Transverse colon (tissue), 4 donors: ENCODE data around the gene MSI2. TPM values are rescaled to one million over a fixed set of nuclear protein-coding genes. Genes with fewer than 3 reads are reported as not detected.

Source experiments
- DNase-seq: peaks from one replicate; pipeline ENCODE4 v3.0.0-alpha.2; 2019
- H3K27ac ChIP-seq, 4 donors: fragments of 200-600 bp; sonication (generic); 2 replicates each; pipeline ENCODE4 v1.5.1; 2016 to 2018; ENCODE audit warnings: inconsistent platforms in 4 of 4
- H3K27me3 ChIP-seq: fragments of 200-600 bp; sonication (generic); 2 replicates; pipeline ENCODE4 v1.5.1; 2017; ENCODE audit warnings: inconsistent platforms
- H3K36me3 ChIP-seq, 4 donors: fragments of 200-600 bp; sonication (generic); 2 replicates each; pipeline ENCODE4 v1.5.1; 2017 to 2019; ENCODE audit warnings: inconsistent platforms in 4 of 4
- H3K4me1 ChIP-seq, 4 donors: fragments of 200-600 bp; sonication (generic); 2 replicates each; pipeline ENCODE4 v1.5.1; 2017 to 2020; ENCODE audit warnings: inconsistent platforms in 4 of 4
- H3K4me3 ChIP-seq, 4 donors: fragments of 200-600 bp; sonication (generic); 1 replicate in 1 of 4; 2 replicates in 3 of 4; pipeline versions ENCODE4 v1.5.1 to v1.6.1; 2017 to 2019; ENCODE audit warnings: inconsistent platforms in 4 of 4
- H3K9me3 ChIP-seq, 2 donors: fragments of 200-600 bp; sonication (generic); 2 replicates each; pipeline ENCODE4 v1.5.1; 2017 to 2019; ENCODE audit warnings: inconsistent platforms in 2 of 2
- CTCF ChIP-seq, 5 experiments: fragments of 200-600 bp in 3 of 5; fragments of 450-650 bp in 2 of 5; sonication (generic) in 3 of 5; IDR thresholded peaks; 1 replicate in 2 of 5; 2 replicates in 3 of 5; pipeline ENCODE4 v1.5.1; 2016 to 2017; ENCODE audit warnings: antibody characterized with exemption in 5 of 5, inconsistent platforms in 3 of 5, mild to moderate bottlenecking in 2 of 5, moderate library complexity in 1 of 5
- EP300 ChIP-seq: sonication (generic); formaldehyde crosslinking; IDR thresholded peaks from one replicate; pipeline ENCODE4 v1.6.1; 2017; ENCODE audit warnings: antibody characterized with exemption, low read depth
- POLR2A ChIP-seq: fragments of 450-650 bp; IDR thresholded peaks from one replicate; pipeline ENCODE4 v1.6.1; 2016; ENCODE audit warnings: antibody characterized with exemption, mild to moderate bottlenecking, moderate library complexity
- POLR2AphosphoS5 ChIP-seq, 3 donors: sonication (generic); formaldehyde crosslinking; IDR thresholded peaks; one replicate each; pipeline ENCODE4 v1.6.1; 2016; ENCODE audit warnings: antibody characterized with exemption in 3 of 3
- WGBS, 2 donors: methylation state at CpG; one replicate each; pipeline ENCODE4 v1.1.5; 2018; ENCODE audit warnings: low coverage in 1 of 2; 5-methylcytosine and 5-hydroxymethylcytosine counted together
- in situ Hi-C, 4 donors: fragments of 200-750 bp; cut with MboI; loops; one replicate each; pipeline versions ENCODE4 v1.15.0 to v1.15.1; 2017; ENCODE audit warnings: low sequenced_read_pairs in 3 of 4, low pct_ligation_motif_present in 1 of 4, low pct_unique_long_range_greater_than_20kb in 1 of 4
- intact Hi-C: fragments of 100-400 bp; cut with DNase I; formaldehyde crosslinking; loops from one replicate; pipeline ENCODE4 v1.15.1; 2023; ENCODE audit warnings: low total_unique reads
- total RNA-seq, 4 donors: library from RNA; depleted of rRNA; stranded (reverse); fragments of >200 nt; gene quantifications; one replicate each; pipeline ENCODE4 v1.1.0, GENCODE V29; 2016

Gene MSI2
- total RNA-seq, 4 donors from 2014 or later: 20.6 to 36.0 (median 29.3) TPM

GRCh38 chr17:57669671-57670529 is 413.6 kb downstream of the MSI2 start:
- intact Hi-C loops: loop anchor here (5.0 kb wide), 1 partner anchor 428 kb away; no protein-coding TSS in a partner anchor
- WGBS, 2 donors: 93 to 100% methylated on average over 2 to 10 of the region's 10 CpGs

GRCh38 chr17:57670769-57671569 is 414.6 kb downstream of the MSI2 start:
- Histone ChIP-seq H3K9me3 (no peaks in the 10 kb centered on the region), H3K27me3 (no peaks in the 10 kb centered on the region), H3K4me1 (peaks cover 0 to 5% (median 2%) of the 10 kb centered on the region in 4 donors), H3K36me3 (no peaks in the 10 kb centered on the region), H3K27ac (no peak overlapping the region), H3K4me3 (no peak overlapping the region)
- in situ Hi-C loops (loop anchor here in 2 of 4 donors (10.0 kb wide), 2 partner anchors 426 to 436 kb away; no protein-coding TSS in a partner anchor), intact Hi-C loops (loop anchor here (5.0 kb wide), 1 partner anchor 429 kb away; no protein-coding TSS in a partner anchor)
- no peak for TF ChIP-seq POLR2AphosphoS5 (IDR thresholded peaks at IDR 0.05)
- DNase-seq: no peak
- 72% methylated on average over 8 of the region's 8 CpGs; no CpG with 5 or more reads in 1 of the 2 donors for WGBS, 2 donors

More at GRCh38 chr17:57669671-57670529, 413.6 kb downstream of the MSI2 start:
- Histone ChIP-seq H3K36me3 (no peaks in the 10 kb centered on the region), H3K27ac (no peak overlapping the region), H3K9me3 (no peaks in the 10 kb centered on the region), H3K27me3 (no peaks in the 10 kb centered on the region), H3K4me3 (no peak overlapping the region), H3K4me1 (peaks cover 0 to 5% (median 2%) of the 10 kb centered on the region in 4 donors)
- in situ Hi-C loops: loop anchor here in 3 of 4 donors (10.0 kb wide), 2 partner anchors 425 to 435 kb away; no protein-coding TSS in a partner anchor
- DNase-seq: no peak
- TF ChIP-seq EP300 (no peak), POLR2AphosphoS5 (IDR thresholded peaks at IDR 0.05) (no peak), POLR2A (no peak), CTCF (IDR thresholded peaks at IDR 0.05) (no peak)

- Histone ChIP-seq H3K36me3 (no peaks in the 10 kb centered on the region), H3K4me1 (peaks cover 0 to 5% (median 2%) of the 10 kb centered on the region in 4 donors), H3K4me3 (no peak overlapping the region), H3K27ac (no peak overlapping the region), H3K9me3 (no peaks in the 10 kb centered on the region), H3K27me3 (no peaks in the 10 kb centered on the region)
- in situ Hi-C loops (loop anchor here in 2 of 4 donors (10.0 kb wide), 2 partner anchors 427 to 437 kb away; no protein-coding TSS in a partner anchor), intact Hi-C loops (loop anchor here (5.0 kb wide), 1 partner anchor 430 kb away; no protein-coding TSS in a partner anchor)
- DNase-seq: peak; percentile 71
- TF ChIP-seq EP300 (no peak), CTCF (IDR thresholded peaks at IDR 0.05) (peak; percentile 83 to 93 (median 93)), POLR2AphosphoS5 (IDR thresholded peaks at IDR 0.05) (no peak), POLR2A (no peak)
- WGBS, 2 donors: 44 to 45% methylated on average over 5 to 21 of the region's 21 CpGs
Measured at GRCh38 chr17:57671667-57672632, 415.6 kb downstream of the MSI2 start.

GRCh38 chr17:57672971-57673370 is 416.6 kb downstream of the MSI2 start:
- TF ChIP-seq POLR2AphosphoS5 (IDR thresholded peaks at IDR 0.05) (no peak), POLR2A (no peak), CTCF (IDR thresholded peaks at IDR 0.05) (no peak)
- H3K27ac ChIP-seq: no peak overlapping the region
- no peak for DNase-seq
- H3K4me3 ChIP-seq: no peak overlapping the region
- no peaks in the 10 kb centered on the region for H3K9me3 ChIP-seq
- intact Hi-C loops: loop anchor here (5.0 kb wide), 1 partner anchor 431 kb away; no protein-coding TSS in a partner anchor
- no peaks in the 10 kb centered on the region for H3K27me3 ChIP-seq
- in situ Hi-C loops: loop anchor here in 2 of 4 donors (10.0 kb wide), 2 partner anchors 428 to 438 kb away; no protein-coding TSS in a partner anchor
- 91 to 92% methylated on average over 2 to 4 of the region's 4 CpGs for WGBS, 2 donors
- no peaks in the 10 kb centered on the region for H3K36me3 ChIP-seq
- H3K4me1 ChIP-seq: peaks cover 0 to 5% (median 2%) of the 10 kb centered on the region in 4 donors
